ENCODE results near the gene FANCC.

- TF ChIP-seq, protein P1, sequence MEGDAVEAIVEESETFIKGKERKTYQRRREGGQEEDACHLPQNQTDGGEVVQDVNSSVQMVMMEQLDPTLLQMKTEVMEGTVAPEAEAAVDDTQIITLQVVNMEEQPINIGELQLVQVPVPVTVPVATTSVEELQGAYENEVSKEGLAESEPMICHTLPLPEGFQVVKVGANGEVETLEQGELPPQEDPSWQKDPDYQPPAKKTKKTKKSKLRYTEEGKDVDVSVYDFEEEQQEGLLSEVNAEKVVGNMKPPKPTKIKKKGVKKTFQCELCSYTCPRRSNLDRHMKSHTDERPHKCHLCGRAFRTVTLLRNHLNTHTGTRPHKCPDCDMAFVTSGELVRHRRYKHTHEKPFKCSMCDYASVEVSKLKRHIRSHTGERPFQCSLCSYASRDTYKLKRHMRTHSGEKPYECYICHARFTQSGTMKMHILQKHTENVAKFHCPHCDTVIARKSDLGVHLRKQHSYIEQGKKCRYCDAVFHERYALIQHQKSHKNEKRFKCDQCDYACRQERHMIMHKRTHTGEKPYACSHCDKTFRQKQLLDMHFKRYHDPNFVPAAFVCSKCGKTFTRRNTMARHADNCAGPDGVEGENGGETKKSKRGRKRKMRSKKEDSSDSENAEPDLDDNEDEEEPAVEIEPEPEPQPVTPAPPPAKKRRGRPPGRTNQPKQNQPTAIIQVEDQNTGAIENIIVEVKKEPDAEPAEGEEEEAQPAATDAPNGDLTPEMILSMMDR (IDR thresholded peaks at IDR 0.05; ENCODE audit: borderline replicate concordance, extremely low read depth, low read length, poor library complexity, severe bottlenecking), result no peak
- TF ChIP-seq EZH2 (IDR thresholded peaks at IDR 0.05; ENCODE audit: borderline replicate concordance, low read depth, low read length, severe bottlenecking), result no peak
Observed at GRCh38 chr9:95217936-95218335, 99.6 kb downstream of the FANCC start.

Data from DND-41 (cell line).